SK-N-SH treated with all-trans-retinoic acid at 6 μM for 48 hours (cell line): ENCODE data around the gene TMEM200B.

ENCODE experiments used
- ATAC-seq: fragments of 200-7000 bp; cut with Tn5 transposase; 3 replicates; pipeline ENCODE4 v1.9.1; 2020; ENCODE audit warnings: mild to moderate bottlenecking, moderate library complexity
- ARNTL ChIP-seq: fragments of 450-650 bp; formaldehyde crosslinking; IDR thresholded peaks from 2 replicates; pipeline ENCODE4 v1.5.0; 2020; ENCODE audit warnings: low read depth, mild to moderate bottlenecking, moderate library complexity, borderline replicate concordance
- BACH2 ChIP-seq: fragments of 250-450 bp; sonication (Bioruptor Pico); IDR thresholded peaks from 2 replicates; pipeline ENCODE4 v1.9.0; 2021; ENCODE audit warnings: mild to moderate bottlenecking, borderline replicate concordance
- CSDC2 ChIP-seq: fragments of 250-450 bp; sonication (Bioruptor Pico); IDR thresholded peaks from 2 replicates; pipeline ENCODE4 v1.5.0; 2020; ENCODE audit warnings: mild to moderate bottlenecking, moderate library complexity
- ESRRG ChIP-seq: fragments of 250-450 bp; sonication (Bioruptor Pico); IDR thresholded peaks from 2 replicates; pipeline ENCODE4 v1.6.1; 2021; ENCODE audit warnings: mild to moderate bottlenecking
- GLIS3 ChIP-seq: fragments of 250-450 bp; sonication (Bioruptor Pico); IDR thresholded peaks from 2 replicates; pipeline ENCODE4 v1.5.0; 2020; ENCODE audit warnings: mild to moderate bottlenecking, moderate library complexity
- PPARA ChIP-seq: fragments of 250-450 bp; sonication (Bioruptor Pico); IDR thresholded peaks from 2 replicates; pipeline ENCODE4 v1.5.0; 2020; ENCODE audit warnings: mild to moderate bottlenecking, borderline replicate concordance
- SNAI2 ChIP-seq: fragments of 250-450 bp; sonication (Bioruptor Pico); IDR thresholded peaks from 2 replicates; pipeline ENCODE4 v1.5.0; 2020; ENCODE audit warnings: mild to moderate bottlenecking, moderate library complexity
- TOX ChIP-seq: fragments of 250-450 bp; sonication (Bioruptor Pico); IDR thresholded peaks from 2 replicates; pipeline ENCODE4 v1.8.0; 2021; ENCODE audit warnings: mild to moderate bottlenecking, moderate library complexity, borderline replicate concordance
- ZC3H10 ChIP-seq: fragments of 250-450 bp; sonication (Bioruptor Pico); IDR thresholded peaks from 2 replicates; pipeline ENCODE4 v1.5.1; 2021; ENCODE audit warnings: mild to moderate bottlenecking, moderate library complexity
- ZFP3 ChIP-seq: fragments of 250-450 bp; sonication (Bioruptor Pico); IDR thresholded peaks from 2 replicates; pipeline ENCODE4 v1.5.0; 2020; ENCODE audit warnings: mild to moderate bottlenecking, moderate library complexity
- ZFP30 ChIP-seq: fragments of 450-650 bp; formaldehyde crosslinking; IDR thresholded peaks from 2 replicates; pipeline ENCODE4 v1.5.0; 2022; ENCODE audit warnings: mild to moderate bottlenecking, moderate library complexity
- ZNF565 ChIP-seq: fragments of 450-650 bp; formaldehyde crosslinking; conservative IDR thresholded peaks from 2 replicates; pipeline ENCODE4 v1.5.0; 2020; ENCODE audit warnings: low read depth, mild to moderate bottlenecking, moderate library complexity
- ZNF70 ChIP-seq: fragments of 450-650 bp; formaldehyde crosslinking; IDR thresholded peaks from 2 replicates; pipeline ENCODE4 v1.5.0; 2020; ENCODE audit warnings: mild to moderate bottlenecking, moderate library complexity
- ZNF8 ChIP-seq: fragments of 450-650 bp; formaldehyde crosslinking; IDR thresholded peaks from 2 replicates; pipeline ENCODE4 v1.5.0; 2020; ENCODE audit warnings: mild to moderate bottlenecking, moderate library complexity
- TF ChIP-seq, protein P1 (sequence below): fragments of 250-450 bp; sonication (Bioruptor Pico); IDR thresholded peaks from 2 replicates; pipeline ENCODE4 v1.5.1; 2021; ENCODE audit warnings: mild to moderate bottlenecking, moderate library complexity
- TF ChIP-seq, protein P2 (sequence below): fragments of 250-450 bp; sonication (Bioruptor Pico); IDR thresholded peaks from 2 replicates; pipeline ENCODE4 v1.5.1; 2020; ENCODE audit warnings: low read depth, mild to moderate bottlenecking, moderate library complexity
- TF ChIP-seq, protein P3 (sequence below): fragments of 250-450 bp; sonication (Bioruptor Pico); IDR thresholded peaks from 2 replicates; pipeline ENCODE4 v1.5.0; 2020; ENCODE audit warnings: mild to moderate bottlenecking, moderate library complexity
- TF ChIP-seq, protein P4 (sequence below): fragments of 250-450 bp; sonication (Bioruptor Pico); IDR thresholded peaks from 2 replicates; pipeline ENCODE4 v1.8.0; 2020; ENCODE audit warnings: mild to moderate bottlenecking, moderate library complexity, borderline replicate concordance
- TF ChIP-seq, protein P5 (sequence below): fragments of 250-450 bp; sonication (Bioruptor Pico); IDR thresholded peaks from 2 replicates; pipeline ENCODE4 v1.8.0; 2021; ENCODE audit warnings: low read depth, mild to moderate bottlenecking, moderate library complexity, borderline replicate concordance

TMEM200B gene

DNA sequence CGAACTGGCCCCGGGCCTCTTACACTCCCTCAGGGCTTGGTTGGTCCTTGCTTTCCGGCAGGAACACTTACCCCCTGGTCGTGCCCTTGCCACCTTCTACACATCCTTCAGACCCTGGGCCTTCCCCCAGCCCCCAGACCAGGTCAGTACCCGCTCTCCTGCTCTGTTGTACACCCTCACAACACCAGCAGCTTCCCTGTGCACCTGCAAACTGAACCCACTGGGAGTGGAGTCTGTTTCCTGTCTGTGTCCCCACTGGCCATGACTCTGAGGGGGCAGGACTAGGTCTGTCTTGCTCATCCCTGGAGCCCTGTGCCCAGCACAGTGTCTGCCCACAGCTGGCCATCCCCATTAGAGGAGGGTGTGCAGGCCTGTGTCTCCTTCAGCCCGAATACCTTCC, 2.1 kb upstream of the TMEM200B start:
- TF ChIP-seq, protein P1, sequence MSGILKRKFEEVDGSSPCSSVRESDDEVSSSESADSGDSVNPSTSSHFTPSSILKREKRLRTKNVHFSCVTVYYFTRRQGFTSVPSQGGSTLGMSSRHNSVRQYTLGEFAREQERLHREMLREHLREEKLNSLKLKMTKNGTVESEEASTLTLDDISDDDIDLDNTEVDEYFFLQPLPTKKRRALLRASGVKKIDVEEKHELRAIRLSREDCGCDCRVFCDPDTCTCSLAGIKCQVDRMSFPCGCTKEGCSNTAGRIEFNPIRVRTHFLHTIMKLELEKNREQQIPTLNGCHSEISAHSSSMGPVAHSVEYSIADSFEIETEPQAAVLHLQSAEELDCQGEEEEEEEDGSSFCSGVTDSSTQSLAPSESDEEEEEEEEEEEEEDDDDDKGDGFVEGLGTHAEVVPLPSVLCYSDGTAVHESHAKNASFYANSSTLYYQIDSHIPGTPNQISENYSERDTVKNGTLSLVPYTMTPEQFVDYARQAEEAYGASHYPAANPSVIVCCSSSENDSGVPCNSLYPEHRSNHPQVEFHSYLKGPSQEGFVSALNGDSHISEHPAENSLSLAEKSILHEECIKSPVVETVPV (CRISPR knock-in tag): no peak
- TF ChIP-seq, protein P2, sequence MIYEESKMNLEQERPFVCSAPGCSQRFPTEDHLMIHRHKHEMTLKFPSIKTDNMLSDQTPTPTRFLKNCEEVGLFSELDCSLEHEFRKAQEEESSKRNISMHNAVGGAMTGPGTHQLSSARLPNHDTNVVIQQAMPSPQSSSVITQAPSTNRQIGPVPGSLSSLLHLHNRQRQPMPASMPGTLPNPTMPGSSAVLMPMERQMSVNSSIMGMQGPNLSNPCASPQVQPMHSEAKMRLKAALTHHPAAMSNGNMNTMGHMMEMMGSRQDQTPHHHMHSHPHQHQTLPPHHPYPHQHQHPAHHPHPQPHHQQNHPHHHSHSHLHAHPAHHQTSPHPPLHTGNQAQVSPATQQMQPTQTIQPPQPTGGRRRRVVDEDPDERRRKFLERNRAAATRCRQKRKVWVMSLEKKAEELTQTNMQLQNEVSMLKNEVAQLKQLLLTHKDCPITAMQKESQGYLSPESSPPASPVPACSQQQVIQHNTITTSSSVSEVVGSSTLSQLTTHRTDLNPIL: no peak
- TF ChIP-seq, protein P3, sequence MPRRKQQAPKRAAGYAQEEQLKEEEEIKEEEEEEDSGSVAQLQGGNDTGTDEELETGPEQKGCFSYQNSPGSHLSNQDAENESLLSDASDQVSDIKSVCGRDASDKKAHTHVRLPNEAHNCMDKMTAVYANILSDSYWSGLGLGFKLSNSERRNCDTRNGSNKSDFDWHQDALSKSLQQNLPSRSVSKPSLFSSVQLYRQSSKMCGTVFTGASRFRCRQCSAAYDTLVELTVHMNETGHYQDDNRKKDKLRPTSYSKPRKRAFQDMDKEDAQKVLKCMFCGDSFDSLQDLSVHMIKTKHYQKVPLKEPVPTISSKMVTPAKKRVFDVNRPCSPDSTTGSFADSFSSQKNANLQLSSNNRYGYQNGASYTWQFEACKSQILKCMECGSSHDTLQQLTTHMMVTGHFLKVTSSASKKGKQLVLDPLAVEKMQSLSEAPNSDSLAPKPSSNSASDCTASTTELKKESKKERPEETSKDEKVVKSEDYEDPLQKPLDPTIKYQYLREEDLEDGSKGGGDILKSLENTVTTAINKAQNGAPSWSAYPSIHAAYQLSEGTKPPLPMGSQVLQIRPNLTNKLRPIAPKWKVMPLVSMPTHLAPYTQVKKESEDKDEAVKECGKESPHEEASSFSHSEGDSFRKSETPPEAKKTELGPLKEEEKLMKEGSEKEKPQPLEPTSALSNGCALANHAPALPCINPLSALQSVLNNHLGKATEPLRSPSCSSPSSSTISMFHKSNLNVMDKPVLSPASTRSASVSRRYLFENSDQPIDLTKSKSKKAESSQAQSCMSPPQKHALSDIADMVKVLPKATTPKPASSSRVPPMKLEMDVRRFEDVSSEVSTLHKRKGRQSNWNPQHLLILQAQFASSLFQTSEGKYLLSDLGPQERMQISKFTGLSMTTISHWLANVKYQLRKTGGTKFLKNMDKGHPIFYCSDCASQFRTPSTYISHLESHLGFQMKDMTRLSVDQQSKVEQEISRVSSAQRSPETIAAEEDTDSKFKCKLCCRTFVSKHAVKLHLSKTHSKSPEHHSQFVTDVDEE: no peak
- TF ChIP-seq, protein P4, sequence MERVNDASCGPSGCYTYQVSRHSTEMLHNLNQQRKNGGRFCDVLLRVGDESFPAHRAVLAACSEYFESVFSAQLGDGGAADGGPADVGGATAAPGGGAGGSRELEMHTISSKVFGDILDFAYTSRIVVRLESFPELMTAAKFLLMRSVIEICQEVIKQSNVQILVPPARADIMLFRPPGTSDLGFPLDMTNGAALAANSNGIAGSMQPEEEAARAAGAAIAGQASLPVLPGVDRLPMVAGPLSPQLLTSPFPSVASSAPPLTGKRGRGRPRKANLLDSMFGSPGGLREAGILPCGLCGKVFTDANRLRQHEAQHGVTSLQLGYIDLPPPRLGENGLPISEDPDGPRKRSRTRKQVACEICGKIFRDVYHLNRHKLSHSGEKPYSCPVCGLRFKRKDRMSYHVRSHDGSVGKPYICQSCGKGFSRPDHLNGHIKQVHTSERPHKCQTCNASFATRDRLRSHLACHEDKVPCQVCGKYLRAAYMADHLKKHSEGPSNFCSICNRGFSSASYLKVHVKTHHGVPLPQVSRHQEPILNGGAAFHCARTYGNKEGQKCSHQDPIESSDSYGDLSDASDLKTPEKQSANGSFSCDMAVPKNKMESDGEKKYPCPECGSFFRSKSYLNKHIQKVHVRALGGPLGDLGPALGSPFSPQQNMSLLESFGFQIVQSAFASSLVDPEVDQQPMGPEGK (CRISPR knock-in tag): no peak
- TF ChIP-seq ZFP30 (CRISPR knock-in tag) (no peak), ARNTL (CRISPR knock-in tag) (no peak), CSDC2 (no peak), GLIS3 (no peak), ZNF565 (CRISPR knock-in tag) (no peak), ZNF8 (no peak), BACH2 (CRISPR knock-in tag) (no peak), ZFP3 (CRISPR knock-in tag) (no peak), TOX (CRISPR knock-in tag) (no peak), ZNF70 (no peak), PPARA (CRISPR knock-in tag) (no peak), SNAI2 (CRISPR knock-in tag) (no peak)
- no peak for ATAC-seq

DNA sequence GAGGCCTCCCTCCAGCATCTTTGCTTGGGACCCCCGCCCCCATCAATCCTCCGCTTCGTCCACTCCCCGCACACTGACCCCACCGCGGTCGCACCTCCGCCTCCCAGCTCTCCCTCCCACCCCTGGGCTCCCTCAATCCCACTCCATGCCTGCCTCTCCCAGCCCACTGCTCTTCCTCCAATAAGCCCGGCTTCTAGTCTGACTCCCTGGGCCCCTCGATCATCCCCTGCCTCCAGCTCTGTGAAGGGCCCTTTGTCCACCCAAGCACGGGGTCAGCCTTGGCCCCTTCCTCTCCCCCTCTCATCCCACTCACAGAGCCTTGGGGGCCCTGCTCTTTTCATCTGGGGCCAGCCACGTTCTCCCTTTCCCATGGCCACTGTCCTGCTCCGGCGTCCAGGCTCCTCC, 1.5 kb upstream of the TMEM200B start:
- no peak for TF ChIP-seq ZC3H10 (CRISPR knock-in tag)
- TF ChIP-seq, protein P4 (CRISPR knock-in tag): no peak
- TF ChIP-seq PPARA (CRISPR knock-in tag): no peak
- no peak for TF ChIP-seq ESRRG (CRISPR knock-in tag)
- no peak for TF ChIP-seq ZNF8
- no peak for TF ChIP-seq SNAI2 (CRISPR knock-in tag)
- TF ChIP-seq ARNTL (CRISPR knock-in tag): no peak
- no peak for TF ChIP-seq ZNF70
- TF ChIP-seq CSDC2: no peak
- TF ChIP-seq ZNF565 (CRISPR knock-in tag): no peak
- no peak for TF ChIP-seq ZFP3 (CRISPR knock-in tag)
- TF ChIP-seq, protein P5, sequence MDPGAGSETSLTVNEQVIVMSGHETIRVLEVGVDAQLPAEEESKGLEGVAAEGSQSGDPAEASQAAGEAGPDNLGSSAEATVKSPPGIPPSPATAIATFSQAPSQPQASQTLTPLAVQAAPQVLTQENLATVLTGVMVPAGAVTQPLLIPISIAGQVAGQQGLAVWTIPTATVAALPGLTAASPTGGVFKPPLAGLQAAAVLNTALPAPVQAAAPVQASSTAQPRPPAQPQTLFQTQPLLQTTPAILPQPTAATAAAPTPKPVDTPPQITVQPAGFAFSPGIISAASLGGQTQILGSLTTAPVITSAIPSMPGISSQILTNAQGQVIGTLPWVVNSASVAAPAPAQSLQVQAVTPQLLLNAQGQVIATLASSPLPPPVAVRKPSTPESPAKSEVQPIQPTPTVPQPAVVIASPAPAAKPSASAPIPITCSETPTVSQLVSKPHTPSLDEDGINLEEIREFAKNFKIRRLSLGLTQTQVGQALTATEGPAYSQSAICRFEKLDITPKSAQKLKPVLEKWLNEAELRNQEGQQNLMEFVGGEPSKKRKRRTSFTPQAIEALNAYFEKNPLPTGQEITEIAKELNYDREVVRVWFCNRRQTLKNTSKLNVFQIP (CRISPR knock-in tag): no peak
- TF ChIP-seq, protein P2: no peak
- TF ChIP-seq TOX (CRISPR knock-in tag): no peak
- TF ChIP-seq, protein P1 (CRISPR knock-in tag): no peak
- ATAC-seq: no peak
